ENCODE data around the gene MARCHF9.
"Not testable (repeated sequence)": the region's sequence is repeated elsewhere in the genome, so short reads cannot be mapped to it uniquely, and the experiment has no call there.

MARCHF9 gene

DNA sequence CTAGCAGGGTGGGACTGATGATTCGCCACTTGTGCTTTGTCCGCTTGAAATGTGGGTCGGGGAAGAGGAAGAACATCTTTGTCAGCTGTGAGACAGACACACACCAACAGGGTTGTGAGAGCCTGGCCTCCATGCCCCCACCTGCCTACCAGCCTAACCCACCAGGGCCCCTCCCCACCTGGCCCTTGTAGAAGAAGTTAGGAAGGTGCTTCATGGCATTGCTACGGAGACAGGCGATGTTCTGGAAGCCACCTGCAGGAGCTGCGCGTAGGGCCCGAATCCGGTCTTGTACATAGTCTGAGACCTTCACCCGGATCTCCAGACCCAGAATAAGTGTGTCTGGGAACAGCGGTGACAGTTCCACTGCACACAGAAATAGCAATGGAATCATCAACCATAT, 14.7 kb downstream of the MARCHF9 start:
- no peak for DNase-seq (ENCODE audit: low read depth in 2 of 2, low spot score in 1 of 2)

GRCh38 chr12:57770734-57771133, 15.8 kb downstream of the MARCHF9 start:
- no peak for DNase-seq (ENCODE audit: low read depth in 2 of 2, low spot score in 1 of 2)

- peak; percentile 74 to 84 for DNase-seq (ENCODE audit: low read depth in 2 of 2, low spot score in 1 of 2)
Observed at GRCh38 chr12:57771236-57771872, 16.5 kb downstream of the MARCHF9 start.

GRCh38 chr12:57771873-57772428, 17.0 kb downstream of the MARCHF9 start, which contains the start of gene METTL1:
TSS of gene METTL1 (minus strand) at chr12:57772105. CDS start at chr12:57772083, 22 bp downstream.
- peak; percentile 83 to 87 for DNase-seq (ENCODE audit: low read depth in 2 of 2, low spot score in 1 of 2)

DNA sequence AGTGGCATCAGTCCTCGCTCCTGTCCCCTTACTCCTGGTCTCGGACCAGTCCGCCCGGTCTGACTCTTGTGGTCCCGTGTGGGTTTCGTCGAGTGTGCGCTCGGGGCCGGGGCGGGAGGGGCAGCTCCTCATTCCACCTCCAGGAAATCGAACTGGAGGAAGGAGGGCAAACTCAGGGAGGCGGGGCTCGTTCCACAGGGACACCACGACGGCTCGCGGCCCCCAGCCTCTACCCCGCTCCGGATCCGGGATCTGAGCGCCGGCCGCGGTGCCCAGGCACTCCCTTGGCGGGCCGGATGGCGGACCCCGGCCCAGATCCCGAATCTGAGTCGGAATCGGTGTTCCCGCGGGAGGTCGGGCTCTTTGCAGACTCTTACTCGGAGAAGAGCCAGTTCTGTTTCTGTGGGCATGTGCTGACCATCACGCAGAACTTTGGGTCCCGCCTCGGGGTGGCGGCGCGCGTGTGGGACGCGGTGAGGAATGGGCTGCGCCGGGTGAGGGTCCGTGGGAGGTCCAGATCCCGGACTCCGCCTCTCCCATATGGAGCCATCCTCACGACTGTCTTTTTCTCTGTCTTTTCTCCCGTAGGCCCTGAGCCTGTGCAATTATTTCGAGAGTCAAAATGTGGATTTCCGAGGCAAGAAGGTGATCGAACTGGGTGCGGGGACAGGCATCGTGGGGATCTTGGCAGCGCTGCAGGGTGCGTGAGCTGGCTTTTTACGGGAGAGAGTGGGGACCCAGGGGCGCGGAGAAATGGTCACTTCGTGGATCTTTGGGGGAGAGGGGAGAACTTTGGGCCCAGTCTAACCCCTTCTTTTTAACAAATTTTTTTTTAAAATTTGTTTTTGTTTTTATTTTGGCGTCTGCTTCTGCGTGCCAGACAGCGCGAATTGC, 17.8 kb downstream of the MARCHF9 start, which contains the start of gene EEF1AKMT3:
EEF1AKMT3 (plus strand) TSS at position 186 of the 894 bp plus-strand sequence; CDS start at position 297, 111 bp downstream.
- DNase-seq (ENCODE audit: low read depth in 2 of 2, low spot score in 1 of 2), result no peak

GRCh38 chr12:57774634-57775033, 19.7 kb downstream of the MARCHF9 start:
- not testable (repeated sequence) for DNase-seq (ENCODE audit: low read depth in 2 of 2, low spot score in 1 of 2)

DNA sequence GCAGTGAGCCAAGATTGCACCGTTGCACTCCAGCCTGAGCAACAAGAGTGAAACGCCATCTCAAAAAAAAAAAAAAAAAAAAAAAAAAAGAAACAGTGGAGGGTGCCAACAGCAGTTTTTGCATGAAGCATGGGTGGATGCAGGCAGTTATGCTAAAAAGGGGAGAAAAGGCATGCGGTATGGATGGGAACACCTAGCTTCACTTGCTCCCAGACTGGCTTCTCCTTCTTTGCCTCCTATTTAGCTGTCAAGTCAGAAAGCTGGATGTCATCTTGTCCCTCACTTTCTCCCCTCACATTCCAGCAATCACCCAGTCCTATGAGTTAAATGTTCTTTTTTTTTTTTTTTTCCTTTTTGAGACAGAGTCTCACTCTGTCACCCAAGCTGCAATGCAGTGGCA, 20.1 kb downstream of the MARCHF9 start:
- no peak for DNase-seq (ENCODE audit: low read depth in 2 of 2, low spot score in 1 of 2)

GRCh38 chr12:57775563-57776246, 20.8 kb downstream of the MARCHF9 start:
- no peak for DNase-seq (ENCODE audit: low read depth in 2 of 2, low spot score in 1 of 2)

DNA sequence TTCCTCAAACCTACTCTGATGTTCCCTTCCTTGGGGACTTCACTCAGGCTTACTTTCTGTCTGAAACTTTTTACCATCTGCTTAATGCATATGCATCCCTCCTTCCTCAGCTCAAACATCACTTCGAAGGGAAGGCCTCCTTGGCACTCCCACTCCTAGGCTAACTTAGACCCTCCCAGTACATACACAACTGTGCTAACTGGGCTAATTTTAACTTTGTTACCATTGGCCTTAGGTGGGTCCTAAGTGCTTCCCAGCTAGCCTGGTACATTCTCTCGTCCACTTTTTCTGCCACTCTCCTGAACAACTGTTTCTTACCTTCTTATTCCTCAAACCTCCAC, 21.3 kb downstream of the MARCHF9 start:
- DNase-seq (ENCODE audit: low read depth in 2 of 2, low spot score in 1 of 2), result no peak

DNA sequence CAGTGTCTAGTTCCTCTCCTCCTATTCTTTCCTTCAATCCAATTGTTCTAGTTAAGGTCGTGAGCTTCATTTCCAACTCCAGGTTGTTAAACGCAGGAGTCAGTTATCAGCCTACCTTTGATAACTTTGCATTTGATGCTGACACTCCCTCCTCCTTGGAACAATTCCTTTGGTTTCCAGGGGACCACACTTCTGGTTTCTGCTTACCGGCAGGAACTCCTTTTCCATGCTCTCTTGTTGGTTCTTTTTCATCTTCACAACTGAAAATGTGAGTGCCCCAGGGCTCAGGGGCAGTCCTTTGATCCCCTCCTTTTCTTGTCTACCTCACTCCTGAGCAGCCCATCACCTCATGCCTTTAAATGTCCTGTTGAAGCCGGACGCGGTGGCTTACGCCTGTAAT, 22.5 kb downstream of the MARCHF9 start:
- DNase-seq (ENCODE audit: low read depth in 2 of 2, low spot score in 1 of 2), result no peak

DNA sequence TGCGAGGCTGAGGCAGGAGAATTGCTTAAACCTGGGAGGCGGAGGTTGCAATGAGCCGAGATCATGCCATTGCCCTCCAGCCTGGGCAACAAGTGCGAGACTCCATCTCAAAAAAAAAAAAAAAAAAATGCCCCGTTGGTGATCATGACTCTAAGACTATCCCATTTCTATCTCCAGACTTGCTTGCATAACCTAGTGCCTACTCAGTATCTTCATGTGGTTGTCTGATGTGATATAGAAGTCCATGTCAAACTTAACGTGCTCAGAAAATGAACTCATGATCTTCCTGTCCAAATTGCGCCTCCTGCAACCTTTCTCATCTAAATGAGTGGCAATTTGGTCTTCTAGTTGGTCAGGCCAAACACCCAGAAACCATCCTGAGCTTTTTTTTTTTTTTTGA, 23.0 kb downstream of the MARCHF9 start:
- DNase-seq (ENCODE audit: low read depth in 2 of 2, low spot score in 1 of 2), result no peak

- no peak for DNase-seq (ENCODE audit: low read depth in 2 of 2, low spot score in 1 of 2)
Observed at GRCh38 chr12:57779736-57780135, 24.8 kb downstream of the MARCHF9 start.

DNA sequence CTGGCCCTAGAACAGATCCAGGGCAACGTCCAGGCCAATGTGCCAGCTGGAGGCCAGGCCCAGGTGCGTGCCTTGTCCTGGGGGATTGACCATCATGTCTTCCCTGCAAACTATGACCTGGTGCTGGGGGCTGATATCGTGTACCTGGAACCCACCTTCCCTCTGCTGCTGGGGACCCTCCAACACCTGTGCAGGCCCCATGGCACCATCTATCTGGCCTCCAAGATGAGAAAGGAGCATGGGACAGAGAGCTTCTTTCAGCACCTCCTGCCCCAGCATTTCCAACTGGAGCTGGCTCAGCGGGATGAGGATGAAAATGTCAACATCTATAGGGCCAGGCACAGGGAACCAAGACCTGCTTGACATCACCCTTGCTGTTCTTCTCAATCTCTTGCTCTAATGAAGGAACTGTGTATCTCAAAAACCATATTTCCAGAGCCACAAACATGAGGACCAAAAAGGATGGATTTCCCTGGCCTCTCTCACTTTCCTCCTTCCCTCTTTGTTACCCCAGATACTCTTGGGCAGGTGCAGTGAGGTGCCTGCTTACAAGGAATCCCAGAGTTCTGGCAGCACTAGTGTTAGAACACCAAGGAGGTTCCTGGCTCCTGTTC, 25.5 kb downstream of the MARCHF9 start:
- DNase-seq (ENCODE audit: low read depth in 2 of 2, low spot score in 1 of 2), result no peak

DNA sequence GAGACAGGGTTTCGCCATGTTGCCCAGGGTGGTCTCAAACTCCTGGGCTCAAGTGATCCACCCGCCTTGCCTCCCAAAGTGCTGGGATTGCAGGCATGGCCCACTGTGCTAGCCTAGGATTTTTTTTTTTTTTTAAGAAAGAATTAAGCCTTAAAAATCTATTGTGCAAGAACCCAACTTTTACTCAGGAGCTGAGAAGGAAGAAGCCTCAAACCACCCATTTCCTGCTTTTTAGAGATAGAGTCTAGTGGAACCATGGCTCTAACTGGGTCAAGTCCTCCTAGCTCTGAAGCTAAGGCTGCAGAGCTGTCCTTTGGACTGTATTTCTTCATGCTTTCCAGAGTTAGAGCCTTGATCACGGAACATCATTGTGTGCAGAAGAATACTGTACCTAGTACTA, 26.3 kb downstream of the MARCHF9 start:
- no peak for DNase-seq (ENCODE audit: low read depth in 2 of 2, low spot score in 1 of 2)

GRCh38 chr12:57781801-57782200, 26.9 kb downstream of the MARCHF9 start:
- DNase-seq (ENCODE audit: low read depth in 2 of 2, low spot score in 1 of 2), result no peak

DNA sequence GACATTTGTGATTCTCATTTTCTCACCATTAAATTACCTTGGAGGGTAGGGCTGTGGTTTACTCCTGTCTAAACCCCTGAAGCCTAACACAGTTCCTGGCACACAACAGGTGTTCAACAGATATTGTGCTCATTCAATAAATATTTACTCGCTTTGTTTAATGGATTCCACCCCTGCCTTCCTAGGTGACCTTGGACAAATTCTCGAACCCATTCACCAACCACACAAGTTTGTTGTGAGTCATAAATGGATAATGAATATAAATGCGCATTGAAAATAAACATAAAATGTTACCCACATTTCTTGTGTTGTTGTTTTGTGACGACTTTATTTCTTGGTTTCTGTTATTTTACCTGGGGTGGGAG, 27.3 kb downstream of the MARCHF9 start:
- DNase-seq (ENCODE audit: low read depth in 2 of 2, low spot score in 1 of 2), result no peak

DNA sequence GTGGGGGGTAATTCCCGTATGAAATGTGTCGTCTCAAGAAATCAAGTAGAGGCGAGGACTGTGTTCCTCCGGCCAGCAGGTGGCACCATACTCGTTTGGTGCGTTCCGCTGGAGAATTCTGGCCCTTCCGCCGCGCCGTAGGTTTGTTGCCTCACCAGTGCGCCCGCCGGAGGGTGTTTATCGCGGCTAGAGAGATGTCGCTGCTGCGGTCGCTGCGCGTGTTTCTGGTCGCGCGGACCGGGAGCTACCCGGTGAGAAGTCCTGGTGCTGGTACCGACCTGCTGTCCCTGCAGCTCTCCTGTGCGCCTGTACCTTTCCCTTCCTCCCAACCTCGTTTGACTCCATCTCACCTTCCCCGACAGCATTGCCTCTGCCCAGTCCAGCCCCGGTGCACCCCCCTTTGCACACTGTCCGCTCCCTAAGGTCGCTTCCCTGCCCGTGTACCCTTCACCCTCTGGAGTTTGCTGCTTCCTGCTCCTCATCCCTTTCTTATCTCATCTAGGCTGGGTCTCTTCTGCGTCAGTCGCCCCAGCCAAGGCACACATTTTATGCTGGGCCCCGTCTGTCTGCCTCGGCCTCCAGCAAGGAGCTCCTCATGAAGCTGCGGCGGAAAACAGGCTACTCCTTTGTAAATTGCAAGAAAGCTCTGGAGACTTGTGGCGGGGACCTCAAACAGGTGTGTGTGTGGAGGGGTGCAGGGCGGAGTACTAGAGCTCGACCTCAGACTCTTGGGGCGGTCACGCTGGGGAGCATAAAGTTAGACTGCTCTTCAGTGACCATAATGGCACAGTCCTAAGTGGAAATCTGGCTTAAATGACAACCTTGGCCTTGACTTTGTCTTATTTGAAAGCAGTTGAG, 27.9 kb downstream of the MARCHF9 start, which contains the start of gene TSFM:
TSFM (plus strand) TSS at position 180 of the 858 bp plus-strand sequence; CDS start at position 195, 15 bp downstream.
- peak; percentile 90 to 97 for DNase-seq (ENCODE audit: low read depth in 2 of 2, low spot score in 1 of 2)

DNA sequence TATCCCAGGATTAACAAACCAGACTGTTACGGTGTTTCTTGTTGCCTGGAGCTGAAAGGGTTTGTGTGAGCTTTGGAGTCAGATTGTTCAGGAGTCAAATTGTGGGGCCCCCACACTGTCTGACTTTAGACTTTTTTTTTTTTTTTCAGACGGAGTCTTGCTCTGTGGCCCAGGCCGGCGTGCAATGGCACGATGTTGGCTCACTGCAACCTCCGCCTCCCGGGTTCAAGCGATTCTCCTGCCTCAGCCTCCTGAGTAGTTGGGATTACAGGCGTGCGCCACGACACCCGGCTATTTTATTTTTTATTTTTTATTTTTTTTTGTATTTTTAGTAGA, 28.5 kb downstream of the MARCHF9 start:
- no peak for DNase-seq (ENCODE audit: low read depth in 2 of 2, low spot score in 1 of 2)

- DNase-seq (ENCODE audit: low read depth in 2 of 2, low spot score in 1 of 2), result no peak
Observed at GRCh38 chr12:57783861-57784260, 29.0 kb downstream of the MARCHF9 start.

DNA sequence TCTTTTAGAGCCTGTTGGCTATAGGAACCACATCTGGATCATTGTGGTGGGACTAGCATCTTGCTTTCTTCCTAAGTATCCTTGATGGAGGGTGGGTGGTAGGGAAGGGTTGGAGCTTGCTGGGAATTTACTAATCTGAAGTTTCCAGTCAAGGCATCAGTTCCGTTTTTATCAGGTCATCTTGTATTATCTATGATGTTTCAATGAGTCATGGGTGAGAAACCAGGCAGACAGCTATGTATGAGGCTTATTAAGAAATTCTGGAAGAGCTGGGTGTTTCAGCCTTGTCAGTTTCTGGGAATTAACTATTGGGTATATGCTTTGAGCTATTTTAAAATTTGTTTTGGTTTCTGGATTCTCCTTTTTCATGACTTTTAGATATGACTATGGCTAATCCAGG, 39.0 kb downstream of the MARCHF9 start:
- no peak for DNase-seq (ENCODE audit: low read depth in 2 of 2, low spot score in 1 of 2)
